Stimulated activated naive B cell treated with anti-CD40 and anti-IgM and Interleukin-4, amounts not matched to agents 10 μg/mL and 1 μg/mL and 100 μg/mL, for 72 hours (primary cell): ENCODE data around the gene DAPK2.

Source experiments
- ATAC-seq, 2 donors: fragments of 150-1000 bp; cut with Tn5 transposase; replicated peaks; 2 replicates each; pipeline ENCODE4 v1.10.0; 2021; ENCODE audit warnings: moderate library complexity in 1 of 2
- DNase-seq: peaks from one replicate; pipeline ENCODE4 v3.0.0; 2021
- H3K27ac Mint-ChIP-seq: one replicate; pipeline ENCODE4 v1.8.0; 2022; ENCODE audit warnings: mild to moderate bottlenecking, mixed read lengths
- H3K27me3 Mint-ChIP-seq, 2 donors: one replicate each; pipeline ENCODE4 v1.8.0; 2022; ENCODE audit warnings: mixed read lengths in 2 of 2
- H3K36me3 Mint-ChIP-seq, 2 donors: one replicate each; pipeline ENCODE4 v1.8.0; 2022; ENCODE audit warnings: mixed read lengths in 2 of 2, mild to moderate bottlenecking in 1 of 2
- H3K4me1 Mint-ChIP-seq, 2 donors: one replicate each; pipeline ENCODE4 v1.8.0; 2022; ENCODE audit warnings: mixed read lengths in 2 of 2, mild to moderate bottlenecking in 1 of 2
- H3K4me3 Mint-ChIP-seq, 2 donors: one replicate each; pipeline ENCODE4 v1.8.0; 2022; ENCODE audit warnings: mild to moderate bottlenecking in 2 of 2, mixed read lengths in 2 of 2, moderate library complexity in 1 of 2
- H3K9me3 Mint-ChIP-seq, 2 donors: one replicate each; pipeline ENCODE4 v1.8.0; 2022; ENCODE audit warnings: mixed read lengths in 2 of 2, mild to moderate bottlenecking in 1 of 2

DAPK2 gene

GRCh38 chr15:63915209-63915872 lies 130.9 kb downstream of the DAPK2 start:
- Mint-ChIP-seq H3K4me1 (peaks cover 18 to 50% of the 10 kb centered on the region in 2 donors), H3K36me3 (no peaks in the 10 kb centered on the region)
- peak; percentile 75 to 82 for ATAC-seq

GRCh38 chr15:63913786-63914315 lies 132.4 kb downstream of the DAPK2 start:
- no peak overlapping the region for H3K4me3 Mint-ChIP-seq
- peaks cover 0 to 12% of the 10 kb centered on the region in 2 donors for H3K27me3 Mint-ChIP-seq
- H3K27ac Mint-ChIP-seq = no peak overlapping the region
- H3K4me1 Mint-ChIP-seq = peaks cover 11 to 39% of the 10 kb centered on the region in 2 donors
- H3K9me3 Mint-ChIP-seq = no peaks in the 10 kb centered on the region
- ATAC-seq (no peak), DNase-seq (no peak)
- no peaks in the 10 kb centered on the region for H3K36me3 Mint-ChIP-seq

More at GRCh38 chr15:63915209-63915872, 130.9 kb downstream of the DAPK2 start:
- no peak for DNase-seq
- peak overlapping the region in 1 of 2 donors; percentile 56 for H3K4me3 Mint-ChIP-seq
- no peak overlapping the region for H3K27ac Mint-ChIP-seq
- H3K27me3 Mint-ChIP-seq = peaks cover 0 to 12% of the 10 kb centered on the region in 2 donors
- H3K9me3 Mint-ChIP-seq = no peaks in the 10 kb centered on the region

GRCh38 chr15:63913336-63913735 lies 132.9 kb downstream of the DAPK2 start:
- H3K4me1 Mint-ChIP-seq = peaks cover 11 to 43% of the 10 kb centered on the region in 2 donors
- no peak for DNase-seq
- no peak overlapping the region for H3K4me3 Mint-ChIP-seq
- no peaks in the 10 kb centered on the region for H3K36me3 Mint-ChIP-seq
- no peaks in the 10 kb centered on the region for H3K9me3 Mint-ChIP-seq
- no peak for ATAC-seq
- no peak overlapping the region for H3K27ac Mint-ChIP-seq
- peaks cover 0 to 12% of the 10 kb centered on the region in 2 donors for H3K27me3 Mint-ChIP-seq

- Mint-ChIP-seq H3K4me1 (peaks cover 11 to 34% of the 10 kb centered on the region in 2 donors), H3K36me3 (no peaks in the 10 kb centered on the region), H3K27ac (no peak overlapping the region), H3K27me3 (peaks cover 0 to 6% of the 10 kb centered on the region in 2 donors), H3K9me3 (no peaks in the 10 kb centered on the region), H3K4me3 (no peak overlapping the region)
- no peak for ATAC-seq
- no peak for DNase-seq
Measured at GRCh38 chr15:63912061-63912615, 134.1 kb downstream of the DAPK2 start.

- DNase-seq (no peak), ATAC-seq (no peak)
- Mint-ChIP-seq H3K4me1 (peaks cover 14 to 39% of the 10 kb centered on the region in 2 donors), H3K9me3 (no peaks in the 10 kb centered on the region), H3K27ac (no peak overlapping the region), H3K4me3 (no peak overlapping the region), H3K27me3 (peaks cover 0 to 6% of the 10 kb centered on the region in 2 donors), H3K36me3 (no peaks in the 10 kb centered on the region)
Measured at GRCh38 chr15:63911160-63911559, 135.1 kb downstream of the DAPK2 start.

- DNase-seq = no peak
- no peak overlapping the region for H3K4me3 Mint-ChIP-seq
- H3K27me3 Mint-ChIP-seq = peaks cover 0 to 6% of the 10 kb centered on the region in 2 donors
- ATAC-seq = no peak
- H3K36me3 Mint-ChIP-seq = no peaks in the 10 kb centered on the region
- H3K4me1 Mint-ChIP-seq = peaks cover 13 to 39% of the 10 kb centered on the region in 2 donors
- no peaks in the 10 kb centered on the region for H3K9me3 Mint-ChIP-seq
- peak overlapping the region; percentile 47 for H3K27ac Mint-ChIP-seq
Measured at GRCh38 chr15:63909819-63910437, 136.4 kb downstream of the DAPK2 start.

GRCh38 chr15:63908991-63909390 lies 137.3 kb downstream of the DAPK2 start:
- Mint-ChIP-seq H3K27ac (no peak overlapping the region), H3K36me3 (no peaks in the 10 kb centered on the region), H3K4me1 (peaks cover 19 to 39% of the 10 kb centered on the region in 2 donors), H3K27me3 (peaks cover 0 to 3% of the 10 kb centered on the region in 2 donors), H3K9me3 (no peaks in the 10 kb centered on the region), H3K4me3 (no peak overlapping the region)
- ATAC-seq (peak; percentile 30 to 31), DNase-seq (no peak)

- Mint-ChIP-seq H3K4me3 (no peak overlapping the region), H3K27me3 (no peaks in the 10 kb centered on the region), H3K27ac (no peak overlapping the region), H3K36me3 (no peaks in the 10 kb centered on the region), H3K9me3 (no peaks in the 10 kb centered on the region), H3K4me1 (peaks cover 19 to 38% of the 10 kb centered on the region in 2 donors)
- DNase-seq (no peak), ATAC-seq (no peak)
Measured at GRCh38 chr15:63908281-63908680, 138.0 kb downstream of the DAPK2 start.

- Mint-ChIP-seq H3K4me1 (peaks cover 19 to 40% of the 10 kb centered on the region in 2 donors), H3K9me3 (no peaks in the 10 kb centered on the region), H3K27ac (no peak overlapping the region), H3K27me3 (no peaks in the 10 kb centered on the region), H3K36me3 (no peaks in the 10 kb centered on the region), H3K4me3 (no peak overlapping the region)
- no peak for ATAC-seq
- no peak for DNase-seq
Measured at GRCh38 chr15:63907521-63907920, 138.8 kb downstream of the DAPK2 start.

- Mint-ChIP-seq H3K27me3 (no peaks in the 10 kb centered on the region), H3K4me1 (peaks cover 26 to 51% of the 10 kb centered on the region in 2 donors), H3K36me3 (no peaks in the 10 kb centered on the region), H3K4me3 (no peak overlapping the region), H3K27ac (no peak overlapping the region), H3K9me3 (no peaks in the 10 kb centered on the region)
- peak; percentile 29 to 35 for ATAC-seq
- no peak for DNase-seq
Measured at GRCh38 chr15:63906266-63906584, 140.1 kb downstream of the DAPK2 start.

GRCh38 chr15:63905558-63906265 lies 140.6 kb downstream of the DAPK2 start:
- ATAC-seq (peak; percentile 67 to 71), DNase-seq (no peak)
- no peak overlapping the region for H3K4me3 Mint-ChIP-seq
- peak overlapping the region; percentile 79 for H3K27ac Mint-ChIP-seq
- H3K4me1 Mint-ChIP-seq = peaks cover 28 to 56% of the 10 kb centered on the region in 2 donors
- no peaks in the 10 kb centered on the region for H3K36me3 Mint-ChIP-seq
- no peaks in the 10 kb centered on the region for H3K9me3 Mint-ChIP-seq
- H3K27me3 Mint-ChIP-seq = no peaks in the 10 kb centered on the region

GRCh38 chr15:63905131-63905530 lies 141.2 kb downstream of the DAPK2 start:
- Mint-ChIP-seq H3K27me3 (no peaks in the 10 kb centered on the region), H3K27ac (no peak overlapping the region)

GRCh38 chr15:63904042-63904441 lies 142.2 kb downstream of the DAPK2 start:
- H3K4me3 Mint-ChIP-seq = no peak overlapping the region
- peaks cover 33 to 69% of the 10 kb centered on the region in 2 donors for H3K4me1 Mint-ChIP-seq
- DNase-seq = no peak
- no peak overlapping the region for H3K27ac Mint-ChIP-seq
- H3K9me3 Mint-ChIP-seq = no peaks in the 10 kb centered on the region
- ATAC-seq = no peak
- no peaks in the 10 kb centered on the region for H3K27me3 Mint-ChIP-seq
- no peaks in the 10 kb centered on the region for H3K36me3 Mint-ChIP-seq

More at GRCh38 chr15:63905131-63905530, 141.2 kb downstream of the DAPK2 start:
- H3K4me3 Mint-ChIP-seq = no peak overlapping the region
- H3K9me3 Mint-ChIP-seq = no peaks in the 10 kb centered on the region
- no peak for DNase-seq
- no peak for ATAC-seq
- H3K4me1 Mint-ChIP-seq = peaks cover 30 to 62% of the 10 kb centered on the region in 2 donors
- no peaks in the 10 kb centered on the region for H3K36me3 Mint-ChIP-seq

- Mint-ChIP-seq H3K36me3 (peaks cover 0 to 3% of the 10 kb centered on the region in 2 donors), H3K27ac (no peak overlapping the region), H3K4me1 (peaks cover 33 to 67% of the 10 kb centered on the region in 2 donors), H3K9me3 (peaks cover 3 to 4% of the 10 kb centered on the region in 2 donors), H3K4me3 (no peak overlapping the region), H3K27me3 (no peaks in the 10 kb centered on the region)
- ATAC-seq = no peak
- no peak for DNase-seq
Measured at GRCh38 chr15:63902671-63903035, 143.6 kb downstream of the DAPK2 start.
